Fibroblast of gingiva (primary cell): ENCODE data around the gene CTNNA1.
A peak's percentile ranks its signal among the peaks of the same experiment; 100 is the strongest.

ENCODE experiments used
- DNase-seq: peaks from one replicate; pipeline ENCODE4 v3.0.0-alpha.2; 2011; ENCODE audit warnings: low read depth

The CTNNA1 gene

GRCh38 chr5:138966236-138966985, 213.2 kb downstream of the CTNNA1 start:
- DNase-seq: no peak

DNA sequence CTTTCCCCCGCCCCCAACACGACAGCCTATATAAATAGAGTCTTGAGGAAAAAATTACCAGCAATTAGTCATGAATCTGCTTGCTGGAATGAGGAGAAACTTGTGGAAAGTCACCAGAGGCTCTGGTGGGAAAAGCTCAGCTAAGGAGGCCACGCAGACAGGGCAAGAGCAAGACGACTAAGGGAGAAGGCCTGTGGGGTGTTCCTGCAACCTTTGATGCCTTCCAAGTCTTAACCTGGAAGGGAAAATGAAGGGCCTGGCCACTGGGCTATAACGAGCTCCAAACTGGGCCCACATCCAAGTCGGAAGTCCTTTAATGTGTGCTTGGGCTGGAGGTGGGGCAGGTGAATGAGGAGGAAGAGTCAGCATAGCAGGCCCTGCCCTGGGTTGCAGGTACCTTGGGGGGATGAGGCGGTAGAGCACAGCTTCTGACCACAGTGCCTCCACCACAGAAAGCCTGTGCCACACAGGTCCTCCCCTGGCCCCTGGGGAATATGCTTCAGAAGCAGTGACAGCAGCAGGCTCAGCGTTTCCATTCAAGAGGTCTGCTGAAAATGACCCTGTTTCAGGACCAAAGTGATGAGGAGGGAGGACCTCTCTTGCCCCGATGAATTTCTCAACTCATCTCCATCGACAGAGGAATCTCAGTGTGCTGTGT, 214.7 kb downstream of the CTNNA1 start:
- DNase-seq: no peak

- no peak for DNase-seq
These were observed 215.4 kb downstream of the CTNNA1 start for GRCh38 chr5:138968601-138969000.

DNA sequence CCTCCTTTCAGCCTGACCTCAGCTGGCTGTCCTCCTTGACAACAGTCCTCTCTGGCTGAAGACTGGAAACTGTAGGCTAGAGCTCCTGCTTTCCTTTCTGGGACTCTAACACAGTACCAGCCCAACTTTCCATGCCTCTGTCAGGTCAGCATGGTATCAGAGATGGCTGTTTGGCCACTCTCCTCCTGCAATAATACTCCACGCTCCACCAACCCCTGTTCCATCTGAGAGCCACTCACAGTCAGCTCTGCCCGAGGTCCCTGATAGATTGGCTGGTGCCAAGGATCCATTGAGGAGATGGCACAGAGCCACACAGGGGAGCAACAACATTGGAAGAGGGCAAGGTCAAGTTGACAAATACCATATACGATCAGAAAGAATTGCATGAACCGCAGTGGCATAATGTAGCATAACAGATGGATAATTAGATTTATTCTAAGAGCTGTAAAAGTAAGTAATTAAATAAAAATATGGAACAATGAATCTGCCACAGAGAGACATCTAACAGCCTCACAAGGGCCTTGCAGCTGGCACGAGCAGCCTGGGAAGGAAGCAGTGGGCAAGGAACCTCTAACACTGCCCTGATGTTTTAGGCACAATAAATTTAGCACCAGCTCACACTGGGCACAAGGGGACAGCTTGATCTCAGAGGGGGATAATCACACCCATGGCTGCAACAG, 216.2 kb downstream of the CTNNA1 start:
- no peak for DNase-seq

- peak; percentile 52 for DNase-seq
These were observed 219.0 kb downstream of the CTNNA1 start for GRCh38 chr5:138972230-138972629.

DNA sequence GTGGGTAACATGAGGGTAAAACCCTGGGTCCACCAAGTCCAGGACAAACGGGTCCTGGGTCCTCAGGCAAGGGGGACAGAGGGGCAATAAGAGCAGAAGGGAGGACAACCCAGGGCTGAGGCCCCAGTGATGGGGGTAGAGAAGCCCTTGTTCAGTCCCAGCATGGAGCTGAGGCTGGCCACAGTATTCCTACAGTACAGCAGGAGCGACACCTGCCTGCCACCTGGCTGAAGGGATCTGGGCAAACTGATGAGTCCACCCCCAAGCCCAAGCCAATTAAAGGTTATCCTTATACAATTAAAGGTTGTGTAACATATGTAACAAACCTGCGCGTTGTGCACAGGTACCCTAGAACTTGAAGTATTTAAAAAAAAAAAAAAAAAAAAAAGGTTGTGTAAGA, 219.6 kb downstream of the CTNNA1 start:
- no peak for DNase-seq

- peak; percentile 49 for DNase-seq
These were observed 221.2 kb downstream of the CTNNA1 start for GRCh38 chr5:138974227-138975063.

- DNase-seq: peak; percentile 59
These were observed 222.0 kb downstream of the CTNNA1 start for GRCh38 chr5:138975098-138975847.

- DNase-seq: no peak
These were observed 224.9 kb downstream of the CTNNA1 start for GRCh38 chr5:138978080-138978479.

DNA sequence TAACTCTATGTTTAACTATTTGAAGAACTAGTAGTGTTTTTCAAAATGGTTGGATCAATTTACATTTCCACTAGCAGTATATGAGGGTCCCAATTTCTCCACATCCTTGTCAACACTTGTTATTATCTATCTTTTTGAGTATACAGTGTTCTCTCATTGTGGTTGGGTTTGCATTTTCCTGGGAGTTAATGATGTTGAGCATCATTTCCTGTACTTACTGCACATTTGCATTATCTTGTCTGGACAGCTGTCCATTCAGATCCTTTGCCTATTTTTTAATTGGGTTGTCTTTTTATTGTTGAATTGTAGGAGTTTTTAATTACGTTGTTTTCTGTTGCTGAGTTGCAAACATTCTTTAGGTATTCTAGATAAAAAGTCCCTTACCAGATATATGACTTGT, 225.4 kb downstream of the CTNNA1 start:
- no peak for DNase-seq

DNA sequence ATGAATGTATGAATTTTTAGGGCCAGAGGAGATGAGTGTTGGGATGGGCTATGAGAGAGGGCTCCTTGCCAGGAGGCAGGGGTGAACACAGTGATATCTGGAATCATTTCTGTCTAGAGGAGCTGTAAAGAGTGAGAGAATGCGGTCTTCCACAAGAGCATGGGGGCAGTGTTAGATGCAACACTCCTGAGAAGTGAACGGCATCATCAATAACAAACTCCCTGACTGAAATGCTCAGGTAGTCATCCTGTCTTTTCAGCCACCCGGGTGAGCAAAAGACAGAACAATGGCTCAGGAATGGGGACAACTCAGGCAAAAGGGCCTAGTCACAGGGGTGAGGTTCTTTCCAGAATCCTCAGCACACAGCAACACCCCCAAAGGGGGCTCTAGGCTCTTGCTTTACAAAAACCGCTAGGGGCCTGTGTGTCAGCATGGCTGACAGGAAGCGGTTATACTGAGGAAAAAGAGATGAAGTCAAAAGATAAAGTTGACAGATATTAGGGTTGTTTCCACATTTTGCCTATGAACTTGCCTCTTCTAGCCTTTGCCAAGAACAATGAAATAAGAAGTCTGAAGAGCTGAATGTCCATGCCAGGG, 226.6 kb downstream of the CTNNA1 start:
- DNase-seq: no peak

DNA sequence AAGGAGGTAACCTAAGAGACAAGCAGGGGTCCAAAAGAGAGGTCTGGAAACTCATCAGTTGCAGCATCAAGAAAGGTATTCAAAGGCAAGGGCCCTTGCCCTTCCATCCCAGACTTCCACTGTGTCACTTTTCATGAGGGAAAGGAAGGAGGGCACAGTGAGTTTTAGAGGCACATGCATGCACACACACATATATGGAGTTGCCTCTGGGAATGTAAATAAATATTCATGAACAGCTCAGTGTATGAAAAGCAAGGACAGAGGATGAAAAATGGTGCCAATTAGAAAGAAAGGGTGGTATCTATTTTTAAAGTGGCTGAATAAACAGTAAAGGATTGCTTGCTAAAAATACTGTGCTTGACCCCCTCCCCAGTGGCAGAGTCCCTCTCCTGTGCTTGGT, 227.2 kb downstream of the CTNNA1 start:
- DNase-seq: no peak

DNA sequence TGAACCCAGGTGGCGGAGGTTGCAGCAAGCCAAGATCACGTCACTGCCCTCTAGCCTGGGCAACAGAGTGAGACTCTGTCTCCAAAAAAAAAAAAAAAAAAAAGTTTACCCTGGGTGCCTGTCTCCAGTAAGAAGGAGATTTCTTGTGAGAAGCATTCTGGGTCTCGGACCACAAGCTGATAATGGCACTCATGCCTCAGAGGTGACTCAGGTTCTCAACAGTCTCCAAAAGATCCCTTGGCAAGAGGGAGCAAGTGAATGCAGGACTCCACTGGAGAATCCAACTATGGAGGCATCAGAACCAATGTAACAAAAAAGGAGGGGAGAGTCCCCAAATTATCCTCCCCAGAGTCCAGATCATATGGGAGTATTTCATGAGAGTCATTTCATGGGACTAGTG, 227.9 kb downstream of the CTNNA1 start:
- DNase-seq: no peak

- DNase-seq: no peak
These were observed 228.4 kb downstream of the CTNNA1 start for GRCh38 chr5:138981586-138981985.

- DNase-seq: no peak
These were observed 230.8 kb downstream of the CTNNA1 start for GRCh38 chr5:138983984-138984383.
